GM23248 (cell line): ENCODE data around the gene ACER3.

Source experiments
- EZH2 ChIP-seq: fragments of 200-600 bp; sonication (generic); IDR thresholded peaks from 2 replicates; pipeline ENCODE4 v1.6.1; 2018; ENCODE audit warnings: antibody characterized with exemption, mild to moderate bottlenecking; ENCODE audit not compliant: insufficient read depth, poor library complexity, severe bottlenecking
- EZH2phosphoT487 ChIP-seq: fragments of 200-600 bp; sonication (generic); IDR thresholded peaks from 2 replicates; pipeline ENCODE4 v1.6.1; 2018; ENCODE audit warnings: antibody characterized with exemption, moderate library complexity, mild to moderate bottlenecking, low read depth; ENCODE audit not compliant: insufficient read depth

GRCh38 chr11:76919887-76920746 is 59.4 kb downstream of the ACER3 start:
- TF ChIP-seq EZH2 (no peak), EZH2phosphoT487 (no peak)
